ENCODE data around the gene BORCS6. TPM values are rescaled to one million over a fixed set of nuclear protein-coding genes. Genes with fewer than 3 reads are reported as not detected.

BORCS6 gene
- total and polyA plus RNA-seq, 9 of the 15 experiments (the other 6 are each of a cell fraction or from before 2014, with no cell fraction given) = 0.01 to 7.4 (median 2.3) TPM

GRCh38 chr17:8209907-8210760, 20.2 kb upstream of the BORCS6 start, which contains the start of gene AURKB (continued):
- TF ChIP-seq SMAD2 (IDR thresholded peaks at IDR 0.05; ENCODE audit: low read depth, low read length) = no peak
- TF ChIP-seq NR2F6 (CRISPR knock-in tag; IDR thresholded peaks at IDR 0.05) = no peak
- no peak for TF ChIP-seq ELF1 (tag; IDR thresholded peaks at IDR 0.05)
- peak in 1 of 2 experiments; percentile 27; a peak in 1 of 4 replicates for TF ChIP-seq KDM1A (IDR thresholded peaks at IDR 0.05)
- TF ChIP-seq FOXA3 (CRISPR knock-in tag; conservative IDR thresholded peaks at IDR 0.05 in 1 of 2, IDR thresholded peaks at IDR 0.05 in 1 of 2) = no peak
- peak; percentile 86 for TF ChIP-seq NFYB (IDR thresholded peaks at IDR 0.05; ENCODE audit: extremely low read depth, insufficient read length)
- TF ChIP-seq MLX (CRISPR knock-in tag; conservative IDR thresholded peaks at IDR 0.05) = no peak
- TF ChIP-seq ZNF707 (CRISPR knock-in tag; conservative IDR thresholded peaks at IDR 0.05) = no peak
- no peak for TF ChIP-seq ZNF253 (CRISPR knock-in tag; conservative IDR thresholded peaks at IDR 0.05)
- TF ChIP-seq DLX4 (CRISPR knock-in tag; IDR thresholded peaks at IDR 0.05) = no peak
- no peak for TF ChIP-seq RAD21 (CRISPR knock-in tag; conservative IDR thresholded peaks at IDR 0.05 in 1 of 2, IDR thresholded peaks at IDR 0.05 in 1 of 2)
- TF ChIP-seq SRSF1 (IDR thresholded peaks at IDR 0.05; ENCODE audit: low read depth, low read length) = no peak
- TF ChIP-seq LARP7 (IDR thresholded peaks at IDR 0.05) = no peak
- TF ChIP-seq ATF3 (IDR thresholded peaks at IDR 0.05) = 0 out of 2 replicates have a peak, but pooled peaks have one; percentile 11
- TF ChIP-seq ATF3 (CRISPR knock-in tag; conservative IDR thresholded peaks at IDR 0.05) = no peak; the same call in 1 of the 2 replicates
- peak; percentile 39 for TF ChIP-seq RBM22 (IDR thresholded peaks at IDR 0.05; ENCODE audit: low read depth, low read length, poor library complexity, severe bottlenecking)
- no peak for TF ChIP-seq HOXB6 (CRISPR knock-in tag; IDR thresholded peaks at IDR 0.05; ENCODE audit: borderline replicate concordance)
- TF ChIP-seq ZNF780A (CRISPR knock-in tag; IDR thresholded peaks at IDR 0.05) = no peak
- TF ChIP-seq CUX1 (CRISPR knock-in tag; IDR thresholded peaks at IDR 0.05) = no peak
- no peak for TF ChIP-seq MAFF (IDR thresholded peaks at IDR 0.05; ENCODE audit: low read length)
